HCT116 (cell line): ENCODE results near the gene ARMS2. TPM values are rescaled to one million over a fixed set of nuclear protein-coding genes. Genes with fewer than 3 reads are reported as not detected.

Experiments used
- ATAC-seq: fragments of 200-7000 bp; cut with Tn5 transposase; 2 replicates; pipeline ENCODE4 v1.9.1; 2020; ENCODE audit warnings: mild to moderate bottlenecking, moderate library complexity
- BruUV-seq: library from RNA; stranded (reverse); fragments of 400-500 nt; replicated peaks from 2 replicates; lab custom pipeline; 2021; lab: Mats Ljungman, UMichigan
- CTCF ChIA-PET: fragments of 300-600 bp; sonication (Branson Sonifier 250); formaldehyde crosslinking; loops from one replicate; lab custom pipeline; 2021; ENCODE audit warnings: antibody characterized with exemption; lab: Charles Lee
- POLR2A ChIA-PET: fragments of 300-600, 350-600 bp; sonication (Branson Sonifier 250); formaldehyde crosslinking; loops from one replicate; lab custom pipeline; 2021; ENCODE audit warnings: antibody characterized with exemption; lab: Charles Lee
- RAD21 ChIA-PET, 2 experiments: fragments of 300-600 bp; sonication (Branson Sonifier 250); formaldehyde crosslinking; loops; one replicate each; lab custom pipeline; 2023; ENCODE audit warnings: low total read pairs in 2 of 2; ENCODE audit not compliant: uncharacterized antibody in 2 of 2, unreplicated experiment in 2 of 2, low non-redundant PET in 1 of 2; lab: Charles Lee
- DNase-seq: peaks from one replicate; pipeline ENCODE4 v3.0.0-alpha.2; 2010; ENCODE audit warnings: low read depth, low spot score
- H2AFZ ChIP-seq: fragments of 200-600 bp; shearing (Covaris generic), sonication (generic); 2 replicates; pipeline ENCODE4 v1.6.1; 2017; ENCODE audit warnings: low read depth, mixed run types, mixed read lengths, antibody characterized with exemption, low read length; ENCODE audit not compliant: poor library complexity, severe bottlenecking
- H3K27ac ChIP-seq: 2 replicates; pipeline ENCODE4 v1.5.1; 2012; ENCODE audit warnings: low read depth, low read length
- H3K27me3 ChIP-seq: fragments of 200-600 bp; sonication (generic); 2 replicates; pipeline ENCODE4 v1.6.1; 2016; ENCODE audit warnings: mixed run types, low read length, mixed read lengths; ENCODE audit not compliant: insufficient read depth
- H3K36me3 ChIP-seq, 2 experiments: fragments of 200-500 bp in 1 of 2; fragments of 200-600 bp in 1 of 2; sonication (Bioruptor generic) in 1 of 2; sonication (generic) in 1 of 2; 2 replicates each; pipeline versions ENCODE4 v1.5.1 to v1.6.1; 2014 to 2016; ENCODE audit warnings: low read length in 2 of 2, inconsistent platforms in 1 of 2, mixed read lengths in 1 of 2, mixed run types in 1 of 2; ENCODE audit not compliant: insufficient read depth in 2 of 2, control insufficient read depth in 1 of 2
- H3K4me1 ChIP-seq, 2 experiments: fragments of 200-600 bp in 1 of 2; sonication (generic) in 1 of 2; 2 replicates each; pipeline versions ENCODE4 v1.5.1 to v1.6.1; 2012 to 2017; ENCODE audit warnings: low read length in 2 of 2, inconsistent platforms in 1 of 2, mild to moderate bottlenecking in 1 of 2, mixed read lengths in 1 of 2, mixed run types in 1 of 2, moderate library complexity in 1 of 2; ENCODE audit not compliant: insufficient read depth in 2 of 2, control insufficient read depth in 1 of 2
- H3K4me2 ChIP-seq: fragments of 200-600 bp; sonication (generic); 2 replicates; pipeline ENCODE4 v1.6.1; 2017; ENCODE audit warnings: mixed run types, low read length, mixed read lengths
- H3K4me3 ChIP-seq, 2 experiments: fragments of 200-600 bp in 1 of 2; sonication (generic) in 1 of 2; replicated peaks in 1 of 2; 2 replicates each; pipeline ENCODE4 v1.5.1; 2011 to 2016; ENCODE audit warnings: low read length in 2 of 2, control low read depth in 1 of 2, low read depth in 1 of 2, mild to moderate bottlenecking in 1 of 2, mixed read lengths in 1 of 2, mixed run types in 1 of 2
- H3K79me2 ChIP-seq: fragments of 200-600 bp; sonication (generic); 2 replicates; pipeline ENCODE4 v1.6.1; 2017; ENCODE audit warnings: mild to moderate bottlenecking, mixed run types, low read length, moderate library complexity, mixed read lengths; ENCODE audit not compliant: insufficient read depth
- H3K9ac ChIP-seq: fragments of 200-600 bp; sonication (generic); 2 replicates; pipeline ENCODE4 v1.6.1; 2016; ENCODE audit warnings: low read length, mixed read lengths
- H3K9me2 ChIP-seq: fragments of 200-600 bp; sonication (generic), shearing (Covaris generic); 2 replicates; pipeline ENCODE4 v1.6.1; 2017; ENCODE audit warnings: mixed run types, mild to moderate bottlenecking, moderate library complexity; ENCODE audit not compliant: insufficient read depth
- H3K9me3 ChIP-seq, 2 experiments: fragments of 200-500 bp in 1 of 2; fragments of 200-600 bp in 1 of 2; sonication (Bioruptor generic) in 1 of 2; sonication (generic) in 1 of 2; 2 replicates each; pipeline ENCODE4 v1.6.1; 2014 to 2017; ENCODE audit warnings: low read length in 2 of 2, mixed read lengths in 2 of 2, inconsistent platforms in 1 of 2, low read depth in 1 of 2, mild to moderate bottlenecking in 1 of 2, mixed run types in 1 of 2, moderate library complexity in 1 of 2; ENCODE audit not compliant: control insufficient read depth in 1 of 2, insufficient read depth in 1 of 2
- H4K20me1 ChIP-seq: fragments of 200-600 bp; sonication (generic), shearing (Covaris generic); 2 replicates; pipeline ENCODE4 v1.6.1; 2017; ENCODE audit warnings: mixed run types, mild to moderate bottlenecking, moderate library complexity; ENCODE audit not compliant: insufficient read depth
- EGR1 ChIP-seq: IDR thresholded peaks from 2 replicates; pipeline ENCODE4 v1.6.1; 2012; ENCODE audit warnings: low read depth
- EZH2phosphoT487 ChIP-seq: fragments of 200-600 bp; IDR thresholded peaks from 2 replicates; pipeline ENCODE4 v1.6.1; 2018; ENCODE audit warnings: antibody characterized with exemption, borderline replicate concordance
- RAD21 ChIP-seq: IDR thresholded peaks from 2 replicates; pipeline ENCODE4 v1.6.1; 2012; ENCODE audit warnings: low read depth, mild to moderate bottlenecking
- SIN3A ChIP-seq: IDR thresholded peaks from 2 replicates; pipeline ENCODE4 v1.6.1; 2012; ENCODE audit warnings: low read depth
- ZFX ChIP-seq: fragments of 450-650 bp; IDR thresholded peaks from 2 replicates; pipeline ENCODE4 v1.6.1; 2017
- ZNF274 ChIP-seq: fragments of 200-500 bp; sonication (Bioruptor generic); IDR thresholded peaks from 2 replicates; pipeline ENCODE4 v1.6.1; 2014; ENCODE audit warnings: mild to moderate bottlenecking, low read depth, low read length, inconsistent platforms
- intact Hi-C: fragments of 100-400 bp; cut with micrococcal nuclease; formaldehyde crosslinking; loops from 2 replicates; pipeline ENCODE4 v1.10.0; 2022
- total RNA-seq: library from RNA; stranded (reverse); gene quantifications from one replicate; pipeline ENCODE4 v1.2.1, GENCODE V29; 2021; ENCODE audit not compliant: unreplicated experiment
- TF ChIP-seq, protein P1 (sequence below), 3 experiments: fragments of 200-600 bp in 1 of 3; sonication (generic) in 1 of 3; IDR thresholded peaks in 2 of 3; conservative IDR thresholded peaks in 1 of 3; 2 replicates each; pipeline ENCODE4 v1.5.1; 2012 to 2017; ENCODE audit warnings: low read depth in 2 of 3, low read length in 2 of 3, antibody characterized with exemption in 1 of 3, borderline replicate concordance in 1 of 3, control low read depth in 1 of 3, mild to moderate bottlenecking in 1 of 3, mixed read lengths in 1 of 3, mixed run types in 1 of 3, moderate library complexity in 1 of 3; ENCODE audit not compliant: insufficient read depth in 1 of 3
- TF ChIP-seq, protein P2 (sequence below): IDR thresholded peaks from 2 replicates; pipeline ENCODE4 v1.6.1; 2011; ENCODE audit warnings: mild to moderate bottlenecking, low read length, moderate library complexity; ENCODE audit not compliant: insufficient replicate concordance; ENCODE audit errors: extremely low read depth

Gene ARMS2
- total RNA-seq, 1 experiment from 2014 or later = not detected

DNA sequence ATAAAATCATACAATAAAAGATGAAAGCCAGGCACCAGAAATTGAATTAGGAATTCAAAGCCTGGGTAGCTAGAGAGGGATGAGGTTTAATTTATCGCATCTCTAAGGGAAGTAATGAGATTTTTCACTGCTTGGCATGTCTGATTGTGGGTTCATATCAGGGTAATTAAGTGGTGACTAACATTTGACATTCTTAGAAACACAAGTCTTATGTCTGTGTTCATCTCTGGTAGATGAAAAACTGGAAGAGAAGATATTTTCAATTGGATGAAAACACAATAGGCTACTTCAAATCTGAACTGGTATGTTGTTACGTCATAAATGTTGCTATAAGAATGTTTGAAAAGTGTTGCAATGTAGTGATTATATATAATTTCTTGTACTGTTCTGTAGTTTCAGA is 36.8 kb upstream of the ARMS2 start:
- ChIA-PET CTCF (no interaction called here), RAD21 (no interaction called here), POLR2A (no interaction called here)
- TF ChIP-seq, protein P1, sequence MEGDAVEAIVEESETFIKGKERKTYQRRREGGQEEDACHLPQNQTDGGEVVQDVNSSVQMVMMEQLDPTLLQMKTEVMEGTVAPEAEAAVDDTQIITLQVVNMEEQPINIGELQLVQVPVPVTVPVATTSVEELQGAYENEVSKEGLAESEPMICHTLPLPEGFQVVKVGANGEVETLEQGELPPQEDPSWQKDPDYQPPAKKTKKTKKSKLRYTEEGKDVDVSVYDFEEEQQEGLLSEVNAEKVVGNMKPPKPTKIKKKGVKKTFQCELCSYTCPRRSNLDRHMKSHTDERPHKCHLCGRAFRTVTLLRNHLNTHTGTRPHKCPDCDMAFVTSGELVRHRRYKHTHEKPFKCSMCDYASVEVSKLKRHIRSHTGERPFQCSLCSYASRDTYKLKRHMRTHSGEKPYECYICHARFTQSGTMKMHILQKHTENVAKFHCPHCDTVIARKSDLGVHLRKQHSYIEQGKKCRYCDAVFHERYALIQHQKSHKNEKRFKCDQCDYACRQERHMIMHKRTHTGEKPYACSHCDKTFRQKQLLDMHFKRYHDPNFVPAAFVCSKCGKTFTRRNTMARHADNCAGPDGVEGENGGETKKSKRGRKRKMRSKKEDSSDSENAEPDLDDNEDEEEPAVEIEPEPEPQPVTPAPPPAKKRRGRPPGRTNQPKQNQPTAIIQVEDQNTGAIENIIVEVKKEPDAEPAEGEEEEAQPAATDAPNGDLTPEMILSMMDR (IDR thresholded peaks at IDR 0.05 in 2 of 3, conservative IDR thresholded peaks at IDR 0.05 in 1 of 3; ENCODE audit: borderline replicate concordance in 1 of 3, insufficient read depth in 1 of 3, low read depth in 2 of 3, low read length in 2 of 3) = no peak
- TF ChIP-seq RAD21 (no peak), ZFX (no peak), ZNF274 (no peak), EGR1 (no peak), SIN3A (no peak), EZH2phosphoT487 (no peak)
- TF ChIP-seq, protein P2, sequence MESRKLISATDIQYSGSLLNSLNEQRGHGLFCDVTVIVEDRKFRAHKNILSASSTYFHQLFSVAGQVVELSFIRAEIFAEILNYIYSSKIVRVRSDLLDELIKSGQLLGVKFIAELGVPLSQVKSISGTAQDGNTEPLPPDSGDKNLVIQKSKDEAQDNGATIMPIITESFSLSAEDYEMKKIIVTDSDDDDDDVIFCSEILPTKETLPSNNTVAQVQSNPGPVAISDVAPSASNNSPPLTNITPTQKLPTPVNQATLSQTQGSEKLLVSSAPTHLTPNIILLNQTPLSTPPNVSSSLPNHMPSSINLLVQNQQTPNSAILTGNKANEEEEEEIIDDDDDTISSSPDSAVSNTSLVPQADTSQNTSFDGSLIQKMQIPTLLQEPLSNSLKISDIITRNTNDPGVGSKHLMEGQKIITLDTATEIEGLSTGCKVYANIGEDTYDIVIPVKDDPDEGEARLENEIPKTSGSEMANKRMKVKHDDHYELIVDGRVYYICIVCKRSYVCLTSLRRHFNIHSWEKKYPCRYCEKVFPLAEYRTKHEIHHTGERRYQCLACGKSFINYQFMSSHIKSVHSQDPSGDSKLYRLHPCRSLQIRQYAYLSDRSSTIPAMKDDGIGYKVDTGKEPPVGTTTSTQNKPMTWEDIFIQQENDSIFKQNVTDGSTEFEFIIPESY = no peak
- Histone ChIP-seq H3K9ac (no peak overlapping the region), H4K20me1 (no peaks in the 10 kb centered on the region), H3K9me3 (no peaks in the 10 kb centered on the region), H3K4me1 (no peaks in the 10 kb centered on the region), H3K4me2 (no peak overlapping the region), H2AFZ (no peak overlapping the region), H3K27me3 (no peaks in the 10 kb centered on the region), H3K27ac (no peak overlapping the region), H3K36me3 (peaks cover 12 to 22% of the 10 kb centered on the region in 2 experiments), H3K4me3 (no peak overlapping the region), H3K79me2 (no peaks in the 10 kb centered on the region), H3K9me2 (no peaks in the 10 kb centered on the region)
- DNase-seq (no peak), ATAC-seq (no peak)
- no TSS peak for BruUV-seq
- intact Hi-C loops = no loop called here
